GM12864 (cell line): ENCODE measurements around the gene ANO1.

Experiments
- DNase-seq: peaks from one replicate; pipeline ENCODE4 v3.0.0-alpha.2; 2011; ENCODE audit warnings: low read depth
- H3K4me3 ChIP-seq: 2 replicates; pipeline ENCODE4 v1.5.1; 2011; ENCODE audit warnings: mild to moderate bottlenecking, low read depth, low read length, control low read depth
- TF ChIP-seq, protein P1 (sequence below): IDR thresholded peaks from 2 replicates; pipeline ENCODE4 v1.5.1; 2011; ENCODE audit warnings: low read depth, mild to moderate bottlenecking, moderate library complexity, low read length, control low read depth, inconsistent platforms; ENCODE audit errors: missing control alignments

The ANO1 gene

GRCh38 chr11:70206226-70206981 is 128.3 kb downstream of the ANO1 start:
- no peak for DNase-seq
- TF ChIP-seq, protein P1, sequence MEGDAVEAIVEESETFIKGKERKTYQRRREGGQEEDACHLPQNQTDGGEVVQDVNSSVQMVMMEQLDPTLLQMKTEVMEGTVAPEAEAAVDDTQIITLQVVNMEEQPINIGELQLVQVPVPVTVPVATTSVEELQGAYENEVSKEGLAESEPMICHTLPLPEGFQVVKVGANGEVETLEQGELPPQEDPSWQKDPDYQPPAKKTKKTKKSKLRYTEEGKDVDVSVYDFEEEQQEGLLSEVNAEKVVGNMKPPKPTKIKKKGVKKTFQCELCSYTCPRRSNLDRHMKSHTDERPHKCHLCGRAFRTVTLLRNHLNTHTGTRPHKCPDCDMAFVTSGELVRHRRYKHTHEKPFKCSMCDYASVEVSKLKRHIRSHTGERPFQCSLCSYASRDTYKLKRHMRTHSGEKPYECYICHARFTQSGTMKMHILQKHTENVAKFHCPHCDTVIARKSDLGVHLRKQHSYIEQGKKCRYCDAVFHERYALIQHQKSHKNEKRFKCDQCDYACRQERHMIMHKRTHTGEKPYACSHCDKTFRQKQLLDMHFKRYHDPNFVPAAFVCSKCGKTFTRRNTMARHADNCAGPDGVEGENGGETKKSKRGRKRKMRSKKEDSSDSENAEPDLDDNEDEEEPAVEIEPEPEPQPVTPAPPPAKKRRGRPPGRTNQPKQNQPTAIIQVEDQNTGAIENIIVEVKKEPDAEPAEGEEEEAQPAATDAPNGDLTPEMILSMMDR = no peak
- no peak overlapping the region for H3K4me3 ChIP-seq

GRCh38 chr11:70206982-70207376 is 128.9 kb downstream of the ANO1 start:
- no peak for DNase-seq
- H3K4me3 ChIP-seq = no peak overlapping the region
- TF ChIP-seq, protein P1 = no peak

DNA sequence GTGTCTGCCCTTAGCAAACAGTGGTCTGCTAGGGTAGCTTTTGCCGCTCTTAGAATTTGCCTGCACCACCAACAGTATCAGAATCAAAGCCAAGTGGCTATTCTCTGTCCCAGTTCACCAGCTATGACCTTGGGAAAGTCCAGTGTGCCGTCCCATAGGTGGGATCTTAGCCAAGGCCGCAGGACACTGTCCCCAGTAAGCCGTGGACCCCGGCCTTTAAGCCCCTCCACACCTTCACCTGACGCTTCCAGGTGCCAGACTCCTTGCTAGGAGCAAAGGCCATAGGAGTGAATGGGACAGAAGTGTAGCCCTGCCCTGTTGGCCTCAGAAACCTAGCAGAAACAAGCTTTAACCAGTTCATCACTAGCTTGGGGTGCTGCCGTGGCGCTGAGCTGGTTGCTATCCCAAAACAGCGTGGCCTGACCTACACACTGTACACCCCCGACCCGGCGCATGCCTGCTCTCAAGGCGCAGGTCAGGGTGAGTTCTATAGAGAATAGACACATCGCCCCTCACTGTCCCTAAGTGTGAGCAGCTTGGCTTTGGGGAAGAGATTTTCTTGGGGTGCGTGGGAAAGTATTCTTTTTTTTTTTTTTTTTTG is 129.5 kb downstream of the ANO1 start:
- DNase-seq = no peak
- TF ChIP-seq, protein P1 = no peak
- H3K4me3 ChIP-seq = no peak overlapping the region

DNA sequence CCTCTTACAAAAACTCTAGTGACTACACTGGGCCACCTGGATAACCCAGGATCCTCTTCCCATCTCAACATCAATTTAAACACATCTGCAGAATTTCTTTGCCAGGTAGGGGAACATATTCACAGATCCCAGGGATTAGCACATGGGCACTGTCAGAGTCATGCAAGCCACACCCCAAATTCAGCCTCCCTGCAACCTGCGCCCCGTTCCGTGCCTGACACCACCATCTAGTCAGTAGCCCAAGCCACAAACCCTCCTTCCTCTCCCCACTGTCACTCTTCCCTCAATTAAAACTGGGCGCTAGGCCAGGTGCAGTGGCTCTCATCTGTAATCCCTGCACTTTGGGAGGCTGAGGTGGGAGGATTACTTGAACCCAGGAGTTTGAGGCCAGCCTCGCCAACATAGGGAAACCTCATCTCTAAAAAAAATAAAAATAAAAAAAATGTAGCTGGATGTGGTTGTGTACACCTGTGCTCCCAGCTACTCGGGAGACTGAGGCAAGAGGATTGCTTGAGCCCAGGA is 131.3 kb downstream of the ANO1 start:
- TF ChIP-seq, protein P1 = no peak
- no peak overlapping the region for H3K4me3 ChIP-seq
- DNase-seq = no peak

DNA sequence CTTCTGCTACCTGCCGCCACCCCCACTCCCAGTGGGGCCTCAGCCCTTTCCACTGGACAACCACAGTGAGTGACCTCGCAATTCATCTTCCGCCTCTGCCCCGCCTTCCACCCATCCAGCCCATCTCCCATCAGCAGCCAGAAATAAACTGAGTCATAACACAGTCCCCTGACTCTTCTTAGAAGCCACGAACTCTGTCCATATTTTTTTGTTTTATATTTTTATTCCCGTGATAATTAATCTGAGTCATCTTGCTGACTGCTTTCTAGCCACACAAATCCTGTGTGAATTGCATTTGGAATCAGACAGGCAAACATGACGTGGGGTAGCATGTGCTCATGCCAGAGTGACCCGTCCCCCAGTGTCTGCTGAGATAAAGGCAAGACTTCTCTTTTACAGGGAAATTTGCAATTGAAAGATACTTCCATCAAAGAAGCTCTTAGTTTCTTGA is 132.0 kb downstream of the ANO1 start:
- no peak overlapping the region for H3K4me3 ChIP-seq
- no peak for DNase-seq
- TF ChIP-seq, protein P1 = no peak

- TF ChIP-seq, protein P1 = no peak
Measured at GRCh38 chr11:70210530-70210929, 132.4 kb downstream of the ANO1 start.

More at GRCh38 chr11:70210530-70210929, 132.4 kb downstream of the ANO1 start:
- no peak for DNase-seq
- H3K4me3 ChIP-seq = no peak overlapping the region
